Measurements from ENCODE around the gene POU2AF3.
"Not testable (repeated sequence)": the region's sequence is repeated elsewhere in the genome, so short reads cannot be mapped to it uniquely, and the experiment has no call there.

Gene POU2AF3

GRCh38 chr11:111301004-111301841, 2.9 kb downstream of the POU2AF3 start:
- DNase-seq: no peak

DNA sequence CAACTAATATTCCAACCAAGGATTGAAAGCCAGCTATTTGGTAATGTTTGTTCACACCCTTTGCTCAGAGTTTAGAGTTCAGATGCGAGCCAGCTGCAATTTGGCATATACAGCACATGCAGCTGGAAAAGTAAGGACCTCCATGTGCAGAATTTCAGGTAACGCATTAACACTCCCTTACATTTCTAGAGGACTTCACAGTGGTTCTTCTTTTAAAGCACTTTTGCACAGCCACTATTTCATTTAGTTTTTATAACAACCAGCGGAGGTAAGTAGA, 3.4 kb downstream of the POU2AF3 start:
- DNase-seq: no peak

GRCh38 chr11:111302298-111302697, 4.0 kb downstream of the POU2AF3 start:
- DNase-seq: no peak

DNA sequence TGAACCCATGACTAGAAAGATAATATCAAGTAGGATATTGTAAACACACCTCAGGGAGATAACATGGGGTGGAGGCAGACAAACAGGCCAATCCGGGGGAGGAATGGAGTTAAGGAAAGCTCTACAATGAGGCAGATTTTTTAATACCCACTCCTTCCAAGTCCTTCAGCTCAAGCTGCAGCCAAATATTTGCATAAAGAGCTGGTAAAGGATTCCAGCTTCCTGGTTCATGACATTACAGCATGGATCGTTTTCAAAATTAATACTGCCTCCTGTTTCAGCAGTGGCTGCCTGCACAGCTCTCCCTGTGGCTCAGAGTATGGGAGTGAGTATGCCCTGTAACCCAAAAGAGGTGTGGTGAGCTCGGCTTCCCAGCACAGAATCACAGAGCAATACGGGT, 5.1 kb downstream of the POU2AF3 start:
- no peak for DNase-seq

GRCh38 chr11:111305162-111305802, 6.9 kb downstream of the POU2AF3 start:
- no peak for DNase-seq

DNA sequence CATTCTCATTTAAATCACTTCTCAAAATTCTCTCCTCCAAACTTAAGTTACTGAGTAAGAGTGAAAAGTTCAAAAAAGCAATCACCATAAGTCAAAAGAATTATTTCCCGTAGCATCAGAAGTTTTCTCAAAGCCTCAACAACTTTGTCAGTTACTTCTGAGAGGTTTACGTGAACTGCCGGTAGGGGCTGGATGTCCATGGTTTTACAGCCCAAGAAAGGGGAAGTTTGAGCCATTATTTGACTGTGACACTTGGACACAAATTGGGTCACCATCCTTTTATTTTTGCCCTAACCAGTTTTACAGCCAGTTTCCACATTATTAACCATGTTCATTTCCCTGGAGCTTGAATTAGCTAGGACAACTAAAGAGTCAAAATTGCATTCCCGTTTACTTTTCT, 7.5 kb downstream of the POU2AF3 start:
- DNase-seq: no peak

DNA sequence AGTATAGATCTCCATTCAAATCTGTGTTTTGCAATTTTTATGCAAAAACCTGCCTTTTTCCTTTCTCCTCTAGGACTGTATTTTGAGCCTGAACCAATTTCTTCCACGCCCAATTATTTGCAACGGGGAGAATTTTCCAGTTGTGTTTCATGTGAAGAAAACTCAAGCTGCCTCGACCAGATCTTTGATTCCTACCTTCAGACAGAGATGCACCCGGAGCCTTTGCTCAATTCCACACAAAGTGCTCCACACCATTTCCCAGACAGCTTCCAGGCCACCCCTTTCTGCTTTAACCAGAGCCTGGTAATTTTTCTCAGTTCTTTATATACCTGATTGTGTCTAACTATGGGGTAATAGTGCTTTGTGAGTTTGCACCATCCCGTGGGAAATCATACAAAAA, 8.0 kb downstream of the POU2AF3 start:
- no peak for DNase-seq

DNA sequence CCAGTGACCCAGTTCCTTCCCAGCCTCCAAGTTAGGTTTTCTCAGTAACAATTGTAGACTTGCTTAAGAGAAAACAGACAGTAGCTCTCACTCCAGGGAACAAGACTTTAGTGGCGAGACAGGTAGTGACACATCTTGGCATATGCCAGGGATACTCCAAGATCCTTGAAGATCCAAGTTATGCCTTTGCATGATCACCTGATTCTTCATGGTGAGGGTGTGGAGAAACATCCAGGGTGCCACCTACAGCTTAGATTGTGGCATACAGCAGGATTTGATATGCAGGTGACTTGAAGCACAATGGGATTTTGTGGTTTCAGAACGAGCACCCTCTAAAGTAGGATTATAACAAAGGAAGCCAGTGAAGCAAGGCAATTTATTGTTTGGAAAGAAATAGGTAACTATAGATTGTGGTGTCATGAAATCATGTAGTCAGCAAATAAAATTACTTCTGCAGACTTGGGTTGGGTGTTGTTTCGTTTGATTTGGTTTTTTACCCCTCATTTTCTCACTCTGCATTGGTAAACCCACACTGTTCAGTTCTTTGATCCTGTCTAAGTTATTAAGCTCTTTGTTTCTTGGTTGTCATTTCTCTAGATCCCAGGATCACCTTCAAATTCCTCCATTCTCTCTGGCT, 9.2 kb downstream of the POU2AF3 start:
- DNase-seq: no peak

DNA sequence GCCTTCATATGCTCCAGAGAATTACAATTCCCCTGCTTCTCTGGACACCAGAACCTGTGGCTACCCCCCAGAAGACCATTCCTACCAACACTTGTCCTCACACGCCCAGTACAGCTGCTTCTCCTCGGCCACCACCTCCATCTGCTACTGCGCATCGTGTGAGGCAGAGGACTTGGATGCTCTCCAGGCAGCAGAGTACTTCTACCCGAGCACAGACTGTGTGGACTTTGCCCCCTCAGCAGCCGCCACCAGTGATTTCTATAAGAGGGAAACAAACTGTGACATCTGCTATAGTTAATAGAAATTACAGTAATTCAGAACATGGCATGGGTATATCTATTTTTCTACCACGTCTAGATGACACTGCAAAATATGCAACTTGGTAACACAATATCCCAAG, 9.8 kb downstream of the POU2AF3 start:
- no peak for DNase-seq

- no peak for DNase-seq
Observed at GRCh38 chr11:111309215-111309915, 11.0 kb downstream of the POU2AF3 start.

DNA sequence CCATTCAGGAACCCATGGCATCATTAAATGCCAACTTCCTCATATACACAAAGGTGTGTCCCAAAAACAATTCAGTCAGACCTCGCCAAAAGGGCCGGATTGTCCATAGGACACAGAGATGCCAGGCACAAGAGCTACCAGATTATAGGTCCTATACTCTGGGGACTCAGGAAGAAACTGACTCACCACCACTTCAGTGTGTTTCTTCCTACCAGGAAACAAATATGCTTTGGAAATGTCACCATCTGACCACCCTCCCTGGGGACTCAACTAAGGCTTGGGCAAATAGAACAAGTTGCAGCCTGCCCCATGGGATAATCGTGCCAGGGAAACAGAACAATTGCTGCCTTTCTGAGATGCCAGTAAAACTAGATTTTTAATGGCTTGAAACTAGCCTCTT, 11.7 kb downstream of the POU2AF3 start:
- no peak for DNase-seq

- no peak for DNase-seq
Observed at GRCh38 chr11:111310723-111311122, 12.4 kb downstream of the POU2AF3 start.

- DNase-seq: no peak
Observed at GRCh38 chr11:111312076-111312475, 13.7 kb downstream of the POU2AF3 start.

DNA sequence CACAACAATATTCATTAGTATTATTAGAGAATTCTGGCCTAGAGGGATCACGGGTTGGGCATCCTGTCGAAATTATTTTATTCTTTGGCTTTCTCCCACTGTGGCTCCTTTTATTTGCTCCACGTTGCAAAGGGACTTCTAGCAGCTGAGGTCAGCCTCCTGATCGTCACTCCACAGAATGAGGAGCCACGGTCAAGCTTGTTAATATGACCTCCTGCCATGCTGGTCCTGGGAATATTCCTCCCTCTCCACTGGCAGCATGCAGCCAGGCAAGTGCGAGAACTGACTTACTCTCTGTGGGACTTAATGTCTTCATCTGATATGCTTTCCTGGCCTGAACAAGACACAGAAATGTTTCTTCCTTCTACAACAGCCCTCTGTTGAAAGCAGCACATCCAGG, 20.9 kb downstream of the POU2AF3 start:
- no peak for DNase-seq

DNA sequence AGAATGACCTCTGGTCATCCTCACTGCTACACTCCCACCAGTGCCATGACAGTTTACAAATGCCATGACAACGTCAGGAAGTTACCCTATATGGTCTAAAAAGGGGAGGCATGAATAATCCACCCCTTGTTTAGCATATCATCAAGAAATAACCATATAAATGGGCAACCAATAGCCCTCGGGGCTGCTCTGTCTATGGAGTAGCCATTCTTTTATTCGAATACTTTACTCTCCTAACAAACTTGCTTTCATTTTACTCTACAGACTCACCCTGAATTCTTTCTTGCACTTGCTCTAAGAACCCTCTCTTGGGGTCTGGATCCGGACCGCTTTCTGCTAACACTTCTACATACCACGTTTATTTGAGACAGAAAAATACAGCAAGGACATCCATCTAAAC, 21.9 kb downstream of the POU2AF3 start:
- DNase-seq: not testable (repeated sequence)

- DNase-seq: no peak
Observed at GRCh38 chr11:111320728-111321568, 22.6 kb downstream of the POU2AF3 start.

- no peak for DNase-seq
Observed at GRCh38 chr11:111322534-111322933, 24.2 kb downstream of the POU2AF3 start.

DNA sequence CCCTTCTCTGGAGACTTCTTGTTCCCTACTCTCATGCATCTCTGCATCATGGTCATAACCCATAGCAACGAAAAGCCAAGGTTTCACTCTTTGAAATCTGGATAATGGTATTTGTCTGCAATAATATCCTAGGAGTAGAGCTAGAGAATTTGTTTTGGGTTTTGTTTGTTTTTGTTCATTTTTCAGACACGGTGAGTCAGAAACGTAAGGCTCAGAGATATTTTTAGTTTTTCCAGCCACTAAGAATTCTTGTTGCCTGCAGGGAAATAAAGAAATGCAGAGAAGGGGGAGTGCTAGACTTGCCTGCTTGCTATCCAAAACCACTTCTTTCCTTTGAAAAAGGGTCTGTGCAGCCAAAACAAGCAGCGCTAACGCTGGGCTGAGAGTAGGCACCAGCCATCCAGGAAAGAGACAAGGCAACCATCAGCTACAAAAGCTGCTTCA, 26.0 kb downstream of the POU2AF3 start:
- DNase-seq: no peak

DNA sequence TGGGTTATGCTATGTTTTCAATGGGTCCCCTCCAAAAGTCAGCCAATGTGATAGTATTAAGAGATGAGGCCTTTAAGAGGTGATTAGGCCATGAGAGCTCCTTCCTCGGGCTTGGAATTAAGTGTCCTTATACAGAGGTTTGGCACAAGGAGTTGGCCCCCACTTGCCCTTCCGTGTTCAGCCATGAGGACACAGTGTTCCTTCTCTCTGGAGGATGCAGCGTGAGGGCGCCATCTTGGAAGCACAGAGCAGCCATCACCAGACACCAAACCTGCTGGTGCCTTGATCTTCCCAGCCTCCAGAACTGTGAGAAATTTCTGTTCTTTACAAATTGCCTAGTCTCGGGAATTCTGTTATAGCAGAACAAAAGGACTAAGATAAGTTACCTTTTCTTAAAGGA, 26.9 kb downstream of the POU2AF3 start:
- no peak for DNase-seq

DNA sequence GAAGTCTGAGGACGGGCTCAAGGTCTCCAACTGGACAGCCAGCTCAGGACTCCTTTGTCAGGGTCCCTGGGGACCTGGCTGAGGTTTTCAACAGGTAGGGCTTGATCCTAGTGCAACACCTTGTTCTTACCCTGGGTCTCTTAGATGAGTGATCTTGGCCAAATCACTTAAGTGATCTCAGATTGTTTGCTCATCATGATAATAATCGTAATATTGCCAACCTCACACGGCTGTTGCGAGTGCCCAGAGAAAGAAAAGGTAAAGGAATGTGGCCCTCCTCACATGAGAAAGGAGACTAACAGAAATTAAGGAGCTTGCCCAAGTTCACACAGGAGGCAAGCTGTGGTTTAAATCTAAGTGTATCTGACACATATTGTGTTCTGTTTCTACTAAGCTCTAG, 28.5 kb downstream of the POU2AF3 start:
- no peak for DNase-seq

DNA sequence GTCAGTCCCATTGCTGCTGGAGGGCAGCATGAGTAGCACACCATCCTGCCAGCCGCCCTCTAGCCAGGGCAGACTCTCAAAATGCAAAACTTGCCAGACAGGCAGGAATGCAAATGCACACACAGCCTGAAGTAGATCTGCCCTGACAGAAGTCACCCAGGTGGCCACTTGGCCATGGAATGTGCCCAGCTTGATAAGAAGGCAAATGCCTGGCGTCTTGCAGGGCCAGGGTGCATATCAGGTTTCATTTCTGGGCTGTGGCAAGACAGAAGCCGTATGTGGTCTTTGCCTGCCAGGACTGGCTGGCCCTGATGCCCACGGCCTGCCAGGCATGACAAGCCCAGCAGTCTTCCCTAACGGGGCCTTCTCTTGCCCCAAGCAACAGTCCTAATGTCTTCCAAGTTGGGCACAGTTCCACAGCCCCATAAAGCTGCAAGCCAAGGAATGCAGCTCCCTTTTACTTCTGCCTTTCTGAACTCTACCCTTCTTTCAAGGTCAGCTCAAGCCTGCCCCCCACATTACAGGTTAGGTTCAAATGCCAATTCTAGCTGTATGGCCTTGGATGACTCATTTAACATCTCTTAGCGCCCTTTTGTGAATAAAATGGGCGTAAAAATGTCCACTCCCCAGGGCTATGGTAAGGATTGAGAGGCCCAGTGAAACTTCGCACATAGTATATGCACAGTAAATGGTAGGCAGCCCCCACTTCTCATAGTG, 29.7 kb downstream of the POU2AF3 start:
- DNase-seq: no peak
